ENCODE data around the gene SELL. TPM values are rescaled to one million over a fixed set of nuclear protein-coding genes. Genes with fewer than 3 reads are reported as not detected.

The SELL gene
- total and polyA plus RNA-seq, 10 of the 15 experiments (the other 5 are each of a cell fraction or from before 2014, with no cell fraction given) = 31.8 to 66.0 (median 50.9) TPM

GRCh38 chr1:169750041-169750440 is 38.6 kb upstream of the SELL start:
- in situ Hi-C loops (cut with MboI) = no loop called here

More at GRCh38 chr1:169750041-169750440, 38.6 kb upstream of the SELL start:
- FAIRE-seq (no peak), DNase-seq (ENCODE audit: low read depth, low spot score) (no peak), ATAC-seq (no peak)
- H3K9me3 ChIP-seq (replicated peaks; ENCODE audit: control insufficient read depth, insufficient read depth, low read length) = no peaks in the 10 kb centered on the region
- ChIA-PET CTCF (no interaction called here), SMC1A (ENCODE audit: uncharacterized antibody, unreplicated experiment) (no interaction called here), RAD21 (ENCODE audit: unreplicated experiment) (no interaction called here), POLR2A (no interaction called here)
- no peak overlapping the region for H3K27ac ChIP-seq (ENCODE audit: control insufficient read depth, insufficient read depth)
- no peak overlapping the region for H2AFZ ChIP-seq (ENCODE audit: control insufficient read depth, low read depth, low read length)
- no peaks in the 10 kb centered on the region for H3K4me1 ChIP-seq (ENCODE audit: control insufficient read depth, insufficient read depth, low read length)
- no peaks in the 10 kb centered on the region for H3K36me3 ChIP-seq (ENCODE audit: control insufficient read depth in 2 of 2, insufficient read depth in 2 of 2, low read length in 1 of 2)
- no peaks in the 10 kb centered on the region for H3K79me2 ChIP-seq (ENCODE audit: control insufficient read depth, insufficient read depth, low read length)
- H3K9ac ChIP-seq (ENCODE audit: control insufficient read depth, insufficient read depth, low read length) = no peak overlapping the region
- 0% methylated on average over 1 of the region's 1 CpG for WGBS (ENCODE audit: insufficient coverage, insufficient replicate concordance, low lambda C conversion rate, missing lambda C conversion rate)
- intact Hi-C loops (cut with micrococcal nuclease; ENCODE audit: unreplicated experiment) = no loop called here
- H4K20me1 ChIP-seq (ENCODE audit: control insufficient read depth, insufficient read depth) = no peaks in the 10 kb centered on the region
- BruUV-seq (replicated peaks) = no TSS peak
- no peaks in the 10 kb centered on the region; a peak in 1 of 4 replicates for H3K27me3 ChIP-seq (replicated peaks in 1 of 2; ENCODE audit: control insufficient read depth in 2 of 2, insufficient read depth in 2 of 2, low read length in 1 of 2)
- no peak overlapping the region for H3K4me2 ChIP-seq (ENCODE audit: control insufficient read depth, insufficient read depth)
- no peak overlapping the region for H3K4me3 ChIP-seq
- no peak for TF ChIP-seq SPI1 (IDR thresholded peaks at IDR 0.05; ENCODE audit: borderline replicate concordance, insufficient read depth, low read depth, low read length)
- TF ChIP-seq BCL11A (IDR thresholded peaks at IDR 0.05; ENCODE audit: low read depth, low read length) = no peak
- no peak for TF ChIP-seq SIN3A (IDR thresholded peaks at IDR 0.05; ENCODE audit: low read depth, low read length)
- no peak for TF ChIP-seq USF2 (IDR thresholded peaks at IDR 0.05; ENCODE audit: borderline replicate concordance, low read depth, low read length)
- TF ChIP-seq ESRRA (IDR thresholded peaks at IDR 0.05; ENCODE audit: low read length) = no peak
- TF ChIP-seq CEBPB (IDR thresholded peaks at IDR 0.05; ENCODE audit: borderline replicate concordance in 1 of 2, low read depth in 2 of 2, low read length in 2 of 2) = no peak
- TF ChIP-seq REST (IDR thresholded peaks at IDR 0.05; ENCODE audit: low read depth, low read length) = no peak
- no peak for TF ChIP-seq ZNF217 (IDR thresholded peaks at IDR 0.05)
- TF ChIP-seq MAX (IDR thresholded peaks at IDR 0.05; ENCODE audit: low read depth, low read length) = no peak
- TF ChIP-seq RAD21 (IDR thresholded peaks at IDR 0.05; ENCODE audit: insufficient read depth, low read depth, low read length) = no peak
- no peak for TF ChIP-seq POLR2AphosphoS2 (IDR thresholded peaks at IDR 0.05; ENCODE audit: low read depth, low read length)

Measured in GM12878 (cell line).